Articular chondrocyte of knee joint (primary cell): ENCODE results near the gene IL23R. TPM values are rescaled to one million over a fixed set of nuclear protein-coding genes. Genes with fewer than 3 reads are reported as not detected.

Source experiments
- small RNA-seq: library from RNA; depleted of rRNA; stranded (forward); fragments of <200 nt; gene quantifications from one replicate; pipeline ENCODE3, GENCODE V24; 2012
- total RNA-seq: library from RNA; depleted of rRNA; stranded (reverse); fragments of >200 nt; gene quantifications from 2 replicates; pipeline ENCODE4 v1.2.3, GENCODE V29; 2012

IL23R gene
- total RNA-seq = not detected in 2 replicates

GRCh38 chr1:67166196-67166595 is at the start of gene IL23R:
Gene IL23R, plus strand, starts transcription at chr1:67166454. Its CDS starts 1,667 bp downstream, at chr1:67168121.

GRCh38 chr1:67134695-67135094 is 31.6 kb upstream of the IL23R start, which contains the start of gene C1orf141:
Gene C1orf141, minus strand, starts transcription at chr1:67134970. Its CDS starts 7,730 bp downstream, at chr1:67127240.

GRCh38 chr1:67307251-67308060 is 141.2 kb downstream of the IL23R start, which contains the start of gene IL12RB2:
Gene IL12RB2, plus strand, starts transcription at chr1:67307873. Its CDS starts 12,496 bp downstream, at chr1:67320369.

Small RNAs within 50 kb of the gene (small RNA-seq; reads per million reads assigned to genes)
- gene RNU4ATAC4P = not detected
- gene RNU6-586P = not detected

Other genes with a start within 250 kb of the IL23R start
- 9.5 and 15.9 TPM in 2 replicates for gene DNAI4, start 241.6 kb upstream of the IL23R start, total RNA-seq
- 62.3 and 63.1 TPM in 2 replicates for gene MIER1, start 241.5 kb upstream of the IL23R start, total RNA-seq
- gene SLC35D1, start 112.3 kb upstream of the IL23R start, total RNA-seq = 24.3 and 26.3 TPM in 2 replicates
- gene C1orf141, start 31.5 kb upstream of the IL23R start, total RNA-seq = not detected in 2 replicates
- gene IL12RB2, start 141.4 kb downstream of the IL23R start, total RNA-seq = under 0.01 TPM in 2 replicates